ENCODE data around the gene RTP2. TPM values are rescaled to one million over a fixed set of nuclear protein-coding genes. Genes with fewer than 3 reads are reported as not detected.

RTP2 gene
- total RNA-seq, 1 experiment from 2014 or later = not detected

DNA sequence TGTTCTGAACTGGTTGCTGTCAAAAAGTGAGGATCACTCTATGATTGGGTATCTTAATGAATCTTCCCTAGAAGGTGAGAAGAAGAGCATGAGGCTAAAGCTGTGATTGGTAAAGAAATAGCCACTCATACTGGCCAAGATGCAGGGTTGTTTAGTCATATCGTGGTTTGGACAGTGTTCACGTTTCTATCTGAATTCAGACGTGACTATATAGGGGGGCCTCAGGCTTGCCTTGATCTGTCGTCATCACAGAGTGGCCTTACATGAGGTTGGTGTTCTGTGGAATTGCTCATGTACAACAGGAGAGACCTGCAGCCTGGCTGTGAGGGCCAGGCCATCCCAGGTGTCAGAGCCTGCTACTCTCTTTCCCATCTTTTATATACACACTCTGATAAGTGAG is 12.4 kb downstream of the RTP2 start:
- TF ChIP-seq, protein P1, sequence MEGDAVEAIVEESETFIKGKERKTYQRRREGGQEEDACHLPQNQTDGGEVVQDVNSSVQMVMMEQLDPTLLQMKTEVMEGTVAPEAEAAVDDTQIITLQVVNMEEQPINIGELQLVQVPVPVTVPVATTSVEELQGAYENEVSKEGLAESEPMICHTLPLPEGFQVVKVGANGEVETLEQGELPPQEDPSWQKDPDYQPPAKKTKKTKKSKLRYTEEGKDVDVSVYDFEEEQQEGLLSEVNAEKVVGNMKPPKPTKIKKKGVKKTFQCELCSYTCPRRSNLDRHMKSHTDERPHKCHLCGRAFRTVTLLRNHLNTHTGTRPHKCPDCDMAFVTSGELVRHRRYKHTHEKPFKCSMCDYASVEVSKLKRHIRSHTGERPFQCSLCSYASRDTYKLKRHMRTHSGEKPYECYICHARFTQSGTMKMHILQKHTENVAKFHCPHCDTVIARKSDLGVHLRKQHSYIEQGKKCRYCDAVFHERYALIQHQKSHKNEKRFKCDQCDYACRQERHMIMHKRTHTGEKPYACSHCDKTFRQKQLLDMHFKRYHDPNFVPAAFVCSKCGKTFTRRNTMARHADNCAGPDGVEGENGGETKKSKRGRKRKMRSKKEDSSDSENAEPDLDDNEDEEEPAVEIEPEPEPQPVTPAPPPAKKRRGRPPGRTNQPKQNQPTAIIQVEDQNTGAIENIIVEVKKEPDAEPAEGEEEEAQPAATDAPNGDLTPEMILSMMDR (IDR thresholded peaks at IDR 0.05; ENCODE audit: unreplicated experiment) = no peak
- POLR2A ChIA-PET = interaction anchor here (0.6 kb wide), 1 partner anchor 15 kb away, joined by 3 read pairs; no protein-coding TSS in a partner anchor
- no peak for DNase-seq (ENCODE audit: unreplicated experiment)
- Mint-ChIP-seq H3K36me3 (ENCODE audit: insufficient read depth, unreplicated experiment) (no peaks in the 10 kb centered on the region), H3K27ac (ENCODE audit: low read depth, unreplicated experiment) (no peak overlapping the region), H3K4me3 (ENCODE audit: unreplicated experiment) (no peak overlapping the region), H3K27me3 (ENCODE audit: insufficient read depth, unreplicated experiment) (peaks cover 47% of the 10 kb centered on the region), H3K9me3 (ENCODE audit: unreplicated experiment) (peaks cover 18% of the 10 kb centered on the region), H3K4me1 (ENCODE audit: insufficient read depth, unreplicated experiment) (no peaks in the 10 kb centered on the region)
- no TSS peak for BruUV-seq (replicated peaks)
- CTCF ChIA-PET = interaction anchor here (4.3 to 6.6 kb wide), 2 partner anchors 10 to 371 kb away, joined by 24 to 38 read pairs; no protein-coding TSS in a partner anchor
- intact Hi-C loops (cut with micrococcal nuclease) = no loop called here

GRCh38 chr3:187686621-187687273 is 15.6 kb downstream of the RTP2 start:
- ChIA-PET CTCF (interaction anchor here (0.5 to 4.3 kb wide), 5 partner anchors 10 to 469 kb away, joined by 3 to 24 read pairs (median 4); no protein-coding TSS in a partner anchor), POLR2A (interaction anchor here (0.6 kb wide), 1 partner anchor 441 kb away, joined by 3 read pairs; no protein-coding TSS in a partner anchor)
- H3K36me3 Mint-ChIP-seq (ENCODE audit: insufficient read depth, unreplicated experiment) = no peaks in the 10 kb centered on the region
- H3K9me3 Mint-ChIP-seq (ENCODE audit: unreplicated experiment) = peaks cover 11% of the 10 kb centered on the region
- intact Hi-C loops (cut with micrococcal nuclease) = no loop called here
- no peak overlapping the region for H3K27ac Mint-ChIP-seq (ENCODE audit: low read depth, unreplicated experiment)
- TF ChIP-seq, protein P1 (IDR thresholded peaks at IDR 0.05; ENCODE audit: unreplicated experiment) = no peak
- DNase-seq (ENCODE audit: unreplicated experiment) = no peak
- no TSS peak for BruUV-seq (replicated peaks)
- H3K4me1 Mint-ChIP-seq (ENCODE audit: insufficient read depth, unreplicated experiment) = no peaks in the 10 kb centered on the region
- H3K27me3 Mint-ChIP-seq (ENCODE audit: insufficient read depth, unreplicated experiment) = peaks cover 48% of the 10 kb centered on the region
- no peak overlapping the region for H3K4me3 Mint-ChIP-seq (ENCODE audit: unreplicated experiment)

DNA sequence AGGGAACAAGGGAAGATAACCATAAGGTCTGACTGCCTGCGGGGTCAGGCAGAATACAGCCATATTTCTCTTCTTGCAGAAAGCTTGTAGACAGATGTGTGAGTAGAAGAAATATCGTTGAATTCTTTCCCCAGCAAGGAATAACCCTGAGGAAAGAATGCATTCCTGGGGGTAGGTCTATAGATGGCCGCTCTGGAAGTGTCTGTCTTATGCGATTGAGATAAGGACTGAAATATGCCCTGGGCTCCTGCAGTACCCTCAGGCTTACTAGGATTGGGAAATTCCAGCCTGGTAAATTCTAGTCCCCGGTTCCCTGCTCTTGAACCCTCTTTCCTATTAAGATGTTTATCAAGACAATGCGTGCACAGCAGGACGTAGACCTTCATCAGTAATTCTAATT is 16.4 kb downstream of the RTP2 start:
- Mint-ChIP-seq H3K27me3 (ENCODE audit: insufficient read depth, unreplicated experiment) (peaks cover 42% of the 10 kb centered on the region), H3K36me3 (ENCODE audit: insufficient read depth, unreplicated experiment) (no peaks in the 10 kb centered on the region), H3K27ac (ENCODE audit: low read depth, unreplicated experiment) (no peak overlapping the region), H3K9me3 (ENCODE audit: unreplicated experiment) (peaks cover 11% of the 10 kb centered on the region), H3K4me1 (ENCODE audit: insufficient read depth, unreplicated experiment) (no peaks in the 10 kb centered on the region), H3K4me3 (ENCODE audit: unreplicated experiment) (no peak overlapping the region)
- ChIA-PET CTCF (interaction anchor here (1.2 to 19.7 kb wide), 2 partner anchors 360 to 468 kb away, joined by 3 to 629 read pairs; no protein-coding TSS in a partner anchor), POLR2A (interaction anchor here (0.5 kb wide), 1 partner anchor 418 kb away, joined by 3 read pairs; no protein-coding TSS in a partner anchor)
- BruUV-seq (replicated peaks) = no TSS peak
- TF ChIP-seq, protein P1 (IDR thresholded peaks at IDR 0.05; ENCODE audit: unreplicated experiment) = no peak
- no peak for DNase-seq (ENCODE audit: unreplicated experiment)
- intact Hi-C loops (cut with micrococcal nuclease) = no loop called here

DNA sequence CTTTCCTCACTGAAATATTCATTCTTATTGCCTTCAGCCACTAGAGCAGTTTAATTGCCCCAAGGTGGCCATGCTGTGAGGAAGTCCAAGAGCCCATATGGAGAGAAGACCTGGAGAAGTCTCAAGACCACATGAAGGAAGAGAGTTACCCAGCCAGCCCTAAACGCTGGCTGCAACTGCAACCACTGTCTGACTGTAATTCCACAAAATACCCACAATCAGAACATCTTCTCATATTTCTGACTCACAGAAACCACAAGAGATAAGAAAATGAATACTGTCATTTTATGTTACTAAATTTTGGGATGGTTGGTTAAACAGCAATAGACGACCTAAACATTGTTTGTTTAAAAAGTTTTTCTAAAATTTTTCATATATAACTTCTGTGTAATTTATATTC is 17.5 kb downstream of the RTP2 start:
- H3K36me3 Mint-ChIP-seq (ENCODE audit: insufficient read depth, unreplicated experiment) = no peaks in the 10 kb centered on the region
- no peaks in the 10 kb centered on the region for H3K4me1 Mint-ChIP-seq (ENCODE audit: insufficient read depth, unreplicated experiment)
- peaks cover 48% of the 10 kb centered on the region for H3K27me3 Mint-ChIP-seq (ENCODE audit: insufficient read depth, unreplicated experiment)
- intact Hi-C loops (cut with micrococcal nuclease) = loop anchor here (1.0 kb wide), 1 partner anchor 29 kb away; no protein-coding TSS in a partner anchor
- ChIA-PET CTCF (interaction anchor here (0.6 to 19.7 kb wide), 4 partner anchors 8 to 359 kb away, joined by 3 to 629 read pairs (median 4); no protein-coding TSS in a partner anchor), POLR2A (no interaction called here)
- BruUV-seq (replicated peaks) = no TSS peak
- TF ChIP-seq, protein P1 (IDR thresholded peaks at IDR 0.05; ENCODE audit: unreplicated experiment) = no peak
- no peak for DNase-seq (ENCODE audit: unreplicated experiment)
- no peak overlapping the region for H3K4me3 Mint-ChIP-seq (ENCODE audit: unreplicated experiment)
- H3K27ac Mint-ChIP-seq (ENCODE audit: low read depth, unreplicated experiment) = no peak overlapping the region
- H3K9me3 Mint-ChIP-seq (ENCODE audit: unreplicated experiment) = peaks cover 11% of the 10 kb centered on the region
